ENCODE measurements around the gene ITPR2. TPM values are rescaled to one million over a fixed set of nuclear protein-coding genes. Genes with fewer than 3 reads are reported as not detected.
"Not testable (repeated sequence)": the region's sequence is repeated elsewhere in the genome, so short reads cannot be mapped to it uniquely, and the experiment has no call there.

ITPR2 gene
- total RNA-seq, 2 experiments from 2014 or later, result 31.7 to 36.3 TPM

DNA sequence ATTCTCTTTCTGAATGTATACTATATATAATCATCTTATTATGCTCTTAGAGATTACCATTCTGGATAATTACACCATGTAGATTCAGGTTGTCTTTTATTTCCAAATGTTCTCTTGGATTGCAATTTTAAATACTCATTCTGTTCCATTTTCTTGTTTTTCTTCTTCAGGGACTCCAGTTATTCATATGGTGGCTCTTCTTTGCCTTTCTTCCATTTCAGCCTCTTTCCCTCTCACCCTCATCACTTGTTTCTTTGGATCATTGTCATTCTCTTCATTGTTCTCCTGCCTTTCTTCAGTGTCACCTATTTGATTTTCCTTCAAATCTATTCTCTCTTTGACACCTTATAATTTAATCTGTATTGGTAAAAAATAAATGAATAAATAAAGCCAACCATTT is 182.0 kb downstream of the ITPR2 start:
- peaks cover 22% of the 10 kb centered on the region for H3K36me3 Mint-ChIP-seq (ENCODE audit: low read depth)
- ChIA-PET POLR2A (no interaction called here), CTCF (interaction anchor here (0.7 to 2.5 kb wide), 8 partner anchors 9 to 559 kb away, joined by 3 to 12 read pairs (median 6); no protein-coding TSS in a partner anchor)
- no peaks in the 10 kb centered on the region for H3K9me3 Mint-ChIP-seq
- no peak overlapping the region for H3K4me3 Mint-ChIP-seq
- H3K4me1 Mint-ChIP-seq, result no peaks in the 10 kb centered on the region
- DNase-seq, result no peak
- H3K27me3 Mint-ChIP-seq, result no peaks in the 10 kb centered on the region
- no peak overlapping the region for H3K27ac Mint-ChIP-seq

GRCh38 chr12:26648999-26649398 is 184.0 kb downstream of the ITPR2 start:
- no peaks in the 10 kb centered on the region for H3K9me3 Mint-ChIP-seq
- no peak for DNase-seq
- CTCF ChIA-PET, result no interaction called here
- peaks cover 17% of the 10 kb centered on the region for H3K36me3 Mint-ChIP-seq (ENCODE audit: low read depth)
- POLR2A ChIA-PET, result no interaction called here
- no peaks in the 10 kb centered on the region for H3K27me3 Mint-ChIP-seq
- no peak overlapping the region for H3K27ac Mint-ChIP-seq
- H3K4me1 Mint-ChIP-seq, result no peaks in the 10 kb centered on the region
- H3K4me3 Mint-ChIP-seq, result no peak overlapping the region

DNA sequence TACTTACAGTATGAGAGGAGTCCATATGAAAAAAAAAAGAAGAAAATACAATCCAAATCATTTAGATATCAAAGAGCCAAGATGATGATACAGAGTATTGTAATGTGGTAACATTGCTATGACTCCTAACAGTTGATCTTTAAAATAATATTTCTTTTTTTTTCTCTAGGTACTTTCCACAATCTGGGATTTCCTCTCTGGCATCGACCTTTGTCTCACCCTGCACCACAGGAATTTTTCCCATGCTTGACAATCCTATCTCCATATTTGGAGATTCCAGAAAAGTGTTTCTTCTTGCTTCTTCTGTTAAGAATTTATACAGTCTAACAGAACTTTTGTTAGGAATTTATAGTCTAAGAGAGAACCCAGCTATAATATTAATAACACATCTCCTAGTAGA is 184.4 kb downstream of the ITPR2 start:
- POLR2A ChIA-PET, result no interaction called here
- DNase-seq, result no peak
- H3K36me3 Mint-ChIP-seq (ENCODE audit: low read depth), result peaks cover 14% of the 10 kb centered on the region
- no peaks in the 10 kb centered on the region for H3K4me1 Mint-ChIP-seq
- H3K4me3 Mint-ChIP-seq, result no peak overlapping the region
- no peaks in the 10 kb centered on the region for H3K27me3 Mint-ChIP-seq
- H3K27ac Mint-ChIP-seq, result no peak overlapping the region
- no peaks in the 10 kb centered on the region for H3K9me3 Mint-ChIP-seq
- CTCF ChIA-PET, result no interaction called here

- no peaks in the 10 kb centered on the region for H3K27me3 Mint-ChIP-seq
- H3K9me3 Mint-ChIP-seq, result no peaks in the 10 kb centered on the region
- DNase-seq, result no peak
- no peaks in the 10 kb centered on the region for H3K4me1 Mint-ChIP-seq
- no peak overlapping the region for H3K4me3 Mint-ChIP-seq
- POLR2A ChIA-PET, result no interaction called here
- peaks cover 11% of the 10 kb centered on the region for H3K36me3 Mint-ChIP-seq (ENCODE audit: low read depth)
- H3K27ac Mint-ChIP-seq, result no peak overlapping the region
- CTCF ChIA-PET, result no interaction called here
Observed at GRCh38 chr12:26648066-26648465, 184.9 kb downstream of the ITPR2 start.

DNA sequence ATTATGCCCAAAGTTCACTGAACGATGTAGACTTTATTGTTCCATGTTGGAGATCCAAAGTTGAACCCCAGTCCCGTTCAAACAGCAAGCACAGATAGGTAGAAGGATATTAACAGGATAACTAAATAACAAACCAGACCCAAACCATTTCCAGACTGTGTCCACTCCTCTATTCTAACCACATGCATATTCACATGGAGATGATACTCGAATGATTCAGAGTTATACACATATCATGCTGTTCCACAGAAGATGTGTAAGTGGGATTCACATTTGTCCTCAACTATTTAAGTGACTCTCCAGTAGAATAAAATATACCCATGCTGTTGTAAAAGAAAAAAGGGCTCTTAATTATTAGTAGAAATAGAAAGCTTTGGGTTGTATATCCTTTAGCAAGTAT is 185.9 kb downstream of the ITPR2 start:
- no peak for DNase-seq
- ChIA-PET CTCF (no interaction called here), POLR2A (interaction anchor here (1.0 kb wide), 1 partner anchor 185 kb away, joined by 3 read pairs; no protein-coding TSS in a partner anchor)
- Mint-ChIP-seq H3K27ac (no peak overlapping the region), H3K27me3 (no peaks in the 10 kb centered on the region), H3K9me3 (no peaks in the 10 kb centered on the region), H3K4me1 (no peaks in the 10 kb centered on the region), H3K4me3 (no peak overlapping the region), H3K36me3 (ENCODE audit: low read depth) (peaks cover 11% of the 10 kb centered on the region)

DNA sequence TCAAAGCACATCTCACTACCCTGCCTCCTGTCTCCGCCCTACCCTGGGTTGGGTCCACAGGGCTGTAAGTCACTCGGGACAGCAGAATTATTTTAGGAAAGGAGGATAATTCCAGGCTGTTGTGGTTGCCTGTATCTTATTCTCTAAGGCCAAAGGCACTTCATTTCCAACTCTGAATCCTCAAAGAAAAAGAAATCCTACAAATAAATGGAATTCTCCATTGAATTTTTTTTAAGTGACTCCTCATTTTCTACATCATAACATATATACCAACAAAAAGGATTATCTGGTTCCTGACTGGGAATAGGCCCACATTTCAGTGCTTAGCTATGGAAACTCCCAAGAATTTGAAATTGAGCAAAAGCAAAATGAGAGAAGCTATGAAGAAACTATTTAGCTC is 186.4 kb downstream of the ITPR2 start:
- Mint-ChIP-seq H3K27ac (no peak overlapping the region), H3K9me3 (no peaks in the 10 kb centered on the region), H3K4me3 (no peak overlapping the region), H3K4me1 (no peaks in the 10 kb centered on the region), H3K27me3 (no peaks in the 10 kb centered on the region), H3K36me3 (ENCODE audit: low read depth) (peaks cover 7% of the 10 kb centered on the region)
- POLR2A ChIA-PET, result interaction anchor here (1.0 kb wide), 1 partner anchor 186 kb away, joined by 3 read pairs; no protein-coding TSS in a partner anchor
- DNase-seq, result no peak
- CTCF ChIA-PET, result no interaction called here

GRCh38 chr12:26644376-26644775 is 188.6 kb downstream of the ITPR2 start:
- POLR2A ChIA-PET; H3K36me3 Mint-ChIP-seq (ENCODE audit: low read depth); DNase-seq; H3K4me3 Mint-ChIP-seq; H3K4me1 Mint-ChIP-seq; H3K27me3 Mint-ChIP-seq; H3K9me3 Mint-ChIP-seq; CTCF ChIA-PET; H3K27ac Mint-ChIP-seq: not testable (repeated sequence)

DNA sequence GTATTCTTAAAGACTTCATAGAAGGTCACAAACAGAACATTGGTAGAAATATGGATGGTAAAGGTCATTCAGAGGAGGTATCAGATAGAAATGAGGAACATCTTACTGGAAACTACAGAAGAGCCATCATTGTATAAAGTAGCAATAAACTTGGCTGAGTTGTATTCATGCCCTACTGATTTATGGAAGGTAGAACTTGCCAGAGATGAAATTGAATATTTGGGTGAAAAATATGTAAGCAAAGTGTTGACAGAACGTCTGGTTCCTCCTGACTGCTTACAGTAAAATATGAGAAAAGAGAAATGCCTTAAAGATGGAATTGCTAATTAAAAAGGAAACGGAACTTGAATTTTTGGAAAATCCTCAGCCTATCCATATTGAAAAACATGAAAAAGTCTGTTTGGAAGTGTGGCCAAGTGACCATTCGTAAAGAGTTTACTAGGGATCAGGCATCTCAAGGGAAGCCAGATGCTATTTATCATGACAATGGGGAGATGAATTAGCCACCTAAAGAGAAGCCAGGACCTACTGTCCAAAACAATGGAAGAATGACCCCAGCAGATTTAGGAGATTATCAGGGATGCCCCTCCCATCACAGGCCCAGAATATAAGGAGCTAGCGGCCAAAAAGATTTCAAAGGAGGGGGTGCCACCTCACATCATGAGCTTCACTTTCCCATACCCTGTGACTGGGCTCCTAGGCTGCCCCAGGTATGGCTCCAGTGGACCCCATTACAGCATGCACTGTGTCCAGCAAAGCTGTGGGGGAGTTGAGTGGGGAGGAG is 189.3 kb downstream of the ITPR2 start:
- H3K4me1 Mint-ChIP-seq, result no peaks in the 10 kb centered on the region
- no peaks in the 10 kb centered on the region for H3K27me3 Mint-ChIP-seq
- H3K36me3 Mint-ChIP-seq (ENCODE audit: low read depth), result peaks cover 7% of the 10 kb centered on the region
- H3K4me3 Mint-ChIP-seq, result no peak overlapping the region
- ChIA-PET POLR2A (no interaction called here), CTCF (interaction anchor here (2.9 kb wide), 1 partner anchor 9 kb away, joined by 11 read pairs; no protein-coding TSS in a partner anchor)
- DNase-seq, result no peak
- H3K27ac Mint-ChIP-seq, result no peak overlapping the region
- no peaks in the 10 kb centered on the region for H3K9me3 Mint-ChIP-seq

- Mint-ChIP-seq H3K27ac (no peak overlapping the region), H3K9me3 (no peaks in the 10 kb centered on the region), H3K4me1 (no peaks in the 10 kb centered on the region), H3K4me3 (no peak overlapping the region), H3K27me3 (no peaks in the 10 kb centered on the region), H3K36me3 (ENCODE audit: low read depth) (peaks cover 11% of the 10 kb centered on the region)
- ChIA-PET POLR2A (no interaction called here), CTCF (interaction anchor here (1.8 to 2.9 kb wide), 2 partner anchors 9 to 10 kb away, joined by 7 to 11 read pairs; no protein-coding TSS in a partner anchor)
- DNase-seq, result no peak
Observed at GRCh38 chr12:26642361-26642760, 190.6 kb downstream of the ITPR2 start.

DNA sequence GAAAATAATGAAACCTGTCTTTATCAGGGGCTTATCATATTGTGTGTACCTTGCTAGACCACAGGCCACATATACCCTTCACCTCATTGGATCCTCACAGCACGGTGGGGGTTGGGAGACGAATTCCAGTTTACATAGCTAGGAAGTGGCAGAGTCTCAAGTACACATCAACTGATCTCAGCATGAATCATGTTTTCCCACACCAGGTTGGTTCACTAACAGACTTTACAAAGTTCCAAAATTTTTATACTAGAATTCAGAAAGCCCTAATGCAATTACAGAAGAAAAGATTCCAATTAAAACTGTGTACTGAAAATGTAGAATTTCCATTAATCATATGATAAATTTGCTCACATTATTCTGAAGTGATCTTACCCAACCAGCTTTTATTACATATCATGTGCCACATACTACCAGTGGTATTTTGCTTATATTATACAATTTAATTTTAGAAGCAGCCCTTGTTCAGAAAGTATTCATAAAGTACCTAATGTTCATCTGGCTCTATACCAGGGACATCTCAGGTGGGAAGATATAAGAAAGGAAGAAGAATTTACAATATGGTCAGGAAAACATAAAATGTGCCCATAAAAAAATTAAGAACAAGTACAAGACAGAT is 196.2 kb downstream of the ITPR2 start:
- no peak overlapping the region for H3K27ac Mint-ChIP-seq
- H3K9me3 Mint-ChIP-seq, result no peaks in the 10 kb centered on the region
- DNase-seq, result no peak
- ChIA-PET CTCF (no interaction called here), POLR2A (no interaction called here)
- no peaks in the 10 kb centered on the region for H3K27me3 Mint-ChIP-seq
- H3K36me3 Mint-ChIP-seq (ENCODE audit: low read depth), result peaks cover 4% of the 10 kb centered on the region
- no peak overlapping the region for H3K4me3 Mint-ChIP-seq
- H3K4me1 Mint-ChIP-seq, result no peaks in the 10 kb centered on the region

- Mint-ChIP-seq H3K4me1 (no peaks in the 10 kb centered on the region), H3K27ac (no peak overlapping the region), H3K9me3 (no peaks in the 10 kb centered on the region), H3K4me3 (no peak overlapping the region), H3K36me3 (ENCODE audit: low read depth) (peaks cover 9% of the 10 kb centered on the region), H3K27me3 (no peaks in the 10 kb centered on the region)
- no peak for DNase-seq
- ChIA-PET CTCF (no interaction called here), POLR2A (no interaction called here)
Observed at GRCh38 chr12:26633591-26634210, 199.3 kb downstream of the ITPR2 start.

DNA sequence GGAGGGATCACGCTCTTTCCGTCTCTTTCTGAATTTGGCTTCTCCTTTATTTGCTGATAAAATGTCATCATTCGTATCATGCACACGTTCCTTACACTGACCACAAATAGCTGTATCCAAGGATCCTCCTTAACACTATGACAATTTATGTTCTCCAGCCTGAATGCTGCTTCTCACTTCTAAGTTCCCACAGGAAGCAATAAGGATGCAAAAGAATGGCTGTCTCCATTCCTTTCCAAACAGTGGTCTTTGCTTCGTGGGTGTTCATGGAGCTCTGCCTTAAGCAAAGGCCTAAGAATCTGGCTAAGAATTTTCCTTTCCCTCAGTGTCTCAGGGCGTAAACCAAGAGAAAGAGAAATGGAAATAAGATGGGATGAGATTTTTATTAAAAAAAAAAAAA is 200.2 kb downstream of the ITPR2 start:
- H3K4me1 Mint-ChIP-seq, result no peaks in the 10 kb centered on the region
- no peak for DNase-seq
- H3K9me3 Mint-ChIP-seq, result no peaks in the 10 kb centered on the region
- H3K4me3 Mint-ChIP-seq, result no peak overlapping the region
- no peak overlapping the region for H3K27ac Mint-ChIP-seq
- ChIA-PET POLR2A (no interaction called here), CTCF (no interaction called here)
- peaks cover 5% of the 10 kb centered on the region for H3K36me3 Mint-ChIP-seq (ENCODE audit: low read depth)
- H3K27me3 Mint-ChIP-seq, result no peaks in the 10 kb centered on the region

DNA sequence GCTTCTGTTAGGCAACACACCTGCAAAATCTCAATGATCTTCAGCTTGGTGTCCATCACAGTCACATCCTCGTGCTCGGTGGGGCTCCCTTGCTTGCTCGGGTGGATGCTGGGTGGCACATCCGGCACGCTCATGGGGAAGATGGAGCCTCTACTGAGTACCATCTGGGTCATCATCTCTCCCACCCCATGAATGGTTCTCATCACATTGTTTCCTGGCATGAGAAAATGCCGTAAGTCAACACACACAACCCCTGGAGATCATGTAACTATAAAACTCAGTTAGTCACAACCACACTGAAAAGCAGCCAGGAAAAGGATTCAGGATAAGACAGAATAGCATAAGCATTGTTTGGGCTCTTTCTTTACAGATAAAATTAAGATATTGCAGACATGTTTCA is 201.1 kb downstream of the ITPR2 start:
- no peak overlapping the region for H3K4me3 Mint-ChIP-seq
- no peak for DNase-seq
- no peak overlapping the region for H3K27ac Mint-ChIP-seq
- H3K4me1 Mint-ChIP-seq, result peaks cover 6% of the 10 kb centered on the region
- H3K36me3 Mint-ChIP-seq (ENCODE audit: low read depth), result peaks cover 12% of the 10 kb centered on the region
- POLR2A ChIA-PET, result no interaction called here
- H3K27me3 Mint-ChIP-seq, result no peaks in the 10 kb centered on the region
- CTCF ChIA-PET, result no interaction called here
- H3K9me3 Mint-ChIP-seq, result no peaks in the 10 kb centered on the region

All from activated CD4-positive, alpha-beta memory T cell treated with anti-CD3 and anti-CD28 coated beads, Interleukin-2, amount 10 ng/mL, durations not matched to agents 7 days and 5 days (primary cell).